Measurements from ENCODE around the gene NUP62CL. TPM values are rescaled to one million over a fixed set of nuclear protein-coding genes. Genes with fewer than 3 reads are reported as not detected.
A peak's percentile ranks its signal among the peaks of the same experiment; 100 is the strongest.

NUP62CL gene
- total RNA-seq, 4 donors from 2014 or later, result 1.2 to 26.4 (median 11.9) TPM; not detected in 1

- Histone ChIP-seq H3K36me3 (peaks cover 0 to 5% (median 0%) of the 10 kb centered on the region in 3 donors), H3K4me1 (no peaks in the 10 kb centered on the region), H3K27me3 (no peaks in the 10 kb centered on the region), H3K4me3 (no peak overlapping the region), H3K9me3 (no peaks in the 10 kb centered on the region), H3K27ac (no peak overlapping the region)
- DNase-seq, result no peak
- TF ChIP-seq CTCF (IDR thresholded peaks at IDR 0.05) (peak in 1 of 6 experiments; percentile 10), POLR2A (IDR thresholded peaks at IDR 0.05) (no peak)
Observed at GRCh38 chrX:107102980-107103379, 103.3 kb downstream of the NUP62CL start.

GRCh38 chrX:107076158-107076557 is 130.1 kb downstream of the NUP62CL start:
- Histone ChIP-seq H3K4me3 (no peak overlapping the region), H3K9me3 (no peaks in the 10 kb centered on the region), H3K4me1 (no peaks in the 10 kb centered on the region), H3K27me3 (no peaks in the 10 kb centered on the region), H3K36me3 (no peaks in the 10 kb centered on the region), H3K27ac (no peak overlapping the region)
- TF ChIP-seq CTCF (IDR thresholded peaks at IDR 0.05) (no peak), POLR2A (IDR thresholded peaks at IDR 0.05) (no peak)
- DNase-seq, result no peak

Small RNAs within 50 kb of the gene (small RNA-seq; reads per million reads assigned to genes)
- gene RF00019, result 0 reads per million in 2 donors

Other genes starting within 250 kb of the NUP62CL start
- gene MORC4, start 206.2 kb downstream of the NUP62CL start, total RNA-seq, result 10 to 100 TPM in 2 of 4 donors, 1 to 10 TPM in 2; 5.9 to 47.9 (median 10.4) TPM
- gene RBM41, start 87.6 kb downstream of the NUP62CL start, total RNA-seq, result 10 to 100 TPM; 27.8 to 46.2 (median 37.8) TPM
- gene DNAAF6, start 178 bp upstream of the NUP62CL start, total RNA-seq, result not detected
- gene FRMPD3, start 243.2 kb upstream of the NUP62CL start, total RNA-seq, result under 1 TPM in 1 of 4 donors, not detected in 3; 0.27 TPM